ENCODE measurements around the gene FN1. TPM values are rescaled to one million over a fixed set of nuclear protein-coding genes. Genes with fewer than 3 reads are reported as not detected.

Gene FN1
- total RNA-seq, 4 donors from 2014 or later, result 45.8 to 78.1 (median 52.7) TPM

- 92% methylated on average over 5 of the region's 5 CpGs for WGBS
- H3K27me3 ChIP-seq, result no peaks in the 10 kb centered on the region
- TF ChIP-seq POLR2AphosphoS5 (IDR thresholded peaks at IDR 0.05), result no peak
- no peak for TF ChIP-seq CTCF (IDR thresholded peaks at IDR 0.05)
- no peak for TF ChIP-seq POLR2A (IDR thresholded peaks at IDR 0.05)
- no peak for TF ChIP-seq EP300 (IDR thresholded peaks at IDR 0.05)
Observed at GRCh38 chr2:215332872-215333595, 102.8 kb downstream of the FN1 start.

GRCh38 chr2:215328066-215328465 lies 107.8 kb downstream of the FN1 start:
- no peaks in the 10 kb centered on the region for H3K27me3 ChIP-seq
- 99% methylated on average over 4 of the region's 5 CpGs for WGBS
- DNase-seq (ENCODE audit: low spot score in 2 of 2), result no peak
- H3K4me1 ChIP-seq, result peaks cover 12% of the 10 kb centered on the region
- no peaks in the 10 kb centered on the region for H3K9me3 ChIP-seq
- H3K27ac ChIP-seq, result peak overlapping the region; percentile 41
- H3K4me3 ChIP-seq, result no peak overlapping the region
- peaks cover 67% of the 10 kb centered on the region for H3K36me3 ChIP-seq
- no peak for TF ChIP-seq POLR2A (IDR thresholded peaks at IDR 0.05)
- TF ChIP-seq POLR2AphosphoS5 (IDR thresholded peaks at IDR 0.05), result no peak
- no peak for TF ChIP-seq EP300 (IDR thresholded peaks at IDR 0.05)

More at GRCh38 chr2:215332872-215333595, 102.8 kb downstream of the FN1 start:
- H3K4me3 ChIP-seq, result no peak overlapping the region
- peaks cover 76% of the 10 kb centered on the region for H3K36me3 ChIP-seq
- peaks cover 12% of the 10 kb centered on the region for H3K4me1 ChIP-seq
- H3K9me3 ChIP-seq, result no peaks in the 10 kb centered on the region
- no peak overlapping the region for H3K27ac ChIP-seq
- no peak for DNase-seq (ENCODE audit: low spot score in 2 of 2)

GRCh38 chr2:215324811-215325210 lies 111.1 kb downstream of the FN1 start:
- no peaks in the 10 kb centered on the region for H3K27me3 ChIP-seq
- TF ChIP-seq EP300 (IDR thresholded peaks at IDR 0.05) (no peak), POLR2A (IDR thresholded peaks at IDR 0.05) (no peak), POLR2AphosphoS5 (IDR thresholded peaks at IDR 0.05) (no peak), CTCF (IDR thresholded peaks at IDR 0.05) (no peak)
- WGBS, result 85% methylated on average over 6 of the region's 6 CpGs
- no peak overlapping the region for H3K27ac ChIP-seq
- DNase-seq (ENCODE audit: low spot score in 2 of 2), result no peak
- peaks cover 12% of the 10 kb centered on the region for H3K4me1 ChIP-seq
- peaks cover 73% of the 10 kb centered on the region for H3K36me3 ChIP-seq
- H3K4me3 ChIP-seq, result no peak overlapping the region
- H3K9me3 ChIP-seq, result no peaks in the 10 kb centered on the region

GRCh38 chr2:215320679-215321078 lies 115.2 kb downstream of the FN1 start:
- H3K36me3 ChIP-seq, result peaks cover 60% of the 10 kb centered on the region
- no peak overlapping the region for H3K27ac ChIP-seq
- TF ChIP-seq CTCF (IDR thresholded peaks at IDR 0.05) (no peak), EP300 (IDR thresholded peaks at IDR 0.05) (no peak), POLR2A (IDR thresholded peaks at IDR 0.05) (no peak), POLR2AphosphoS5 (IDR thresholded peaks at IDR 0.05) (no peak)
- no peaks in the 10 kb centered on the region for H3K9me3 ChIP-seq
- H3K4me1 ChIP-seq, result no peaks in the 10 kb centered on the region
- no peaks in the 10 kb centered on the region for H3K27me3 ChIP-seq
- no peak for DNase-seq (ENCODE audit: low spot score in 2 of 2)
- no peak overlapping the region for H3K4me3 ChIP-seq
- 92% methylated on average over 7 of the region's 7 CpGs for WGBS

- H3K27ac ChIP-seq, result no peak overlapping the region
- no peaks in the 10 kb centered on the region for H3K9me3 ChIP-seq
- H3K27me3 ChIP-seq, result no peaks in the 10 kb centered on the region
- no peak overlapping the region for H3K4me3 ChIP-seq
- peaks cover 57% of the 10 kb centered on the region for H3K36me3 ChIP-seq
- 95% methylated on average over 3 of the region's 3 CpGs for WGBS
- no peak for DNase-seq (ENCODE audit: low spot score in 2 of 2)
- no peaks in the 10 kb centered on the region for H3K4me1 ChIP-seq
- TF ChIP-seq CTCF (IDR thresholded peaks at IDR 0.05) (no peak), POLR2AphosphoS5 (IDR thresholded peaks at IDR 0.05) (no peak), EP300 (IDR thresholded peaks at IDR 0.05) (no peak), POLR2A (IDR thresholded peaks at IDR 0.05) (no peak)
Observed at GRCh38 chr2:215320102-215320501, 115.8 kb downstream of the FN1 start.
